ENCODE results near the gene DEGS1.

- TF ChIP-seq POLR2AphosphoS5 (IDR thresholded peaks at IDR 0.05; ENCODE audit: borderline replicate concordance, low read depth, low read length) (no peak), EZH2 (IDR thresholded peaks at IDR 0.05) (no peak)
Observed at GRCh38 chr1:224170748-224171478, 12.1 kb upstream of the DEGS1 start.
